K562 (cell line): ENCODE data around the gene SLC12A1. TPM values are rescaled to one million over a fixed set of nuclear protein-coding genes. Genes with fewer than 3 reads are reported as not detected.

ENCODE experiments used
- ATAC-seq: fragments of 200-7000 bp; cut with Tn5 transposase; 3 replicates; pipeline ENCODE4 v1.9.1; 2020; ENCODE audit warnings: moderate library complexity
- BruUV-seq: library from RNA; stranded (reverse); fragments of 400-500 nt; replicated peaks from 2 replicates; lab custom pipeline; 2021; lab: Mats Ljungman, UMichigan
- CTCF ChIA-PET: fragments of 300-600 bp; formaldehyde crosslinking; extraction: SDS; loops from one replicate; lab custom pipeline; 2021; ENCODE audit warnings: low intra/inter-chr PET ratio; lab: Yijun Ruan, JAX
- POLR2A ChIA-PET: fragments of 300-600, 350-650 bp; sonication (Branson Sonifier 250); formaldehyde crosslinking; extraction: SDS; loops from one replicate; lab custom pipeline; 2021; ENCODE audit warnings: antibody characterized with exemption, inconsistent platforms; lab: Yijun Ruan, JAX
- DNase-seq, 4 experiments: peaks; one replicate each; pipeline versions ENCODE4 v3.0.0 to v3.0.0-alpha.2; 2011 to 2018; ENCODE audit warnings: low spot score in 3 of 4, mixed read lengths in 3 of 4; ENCODE audit errors: extremely low read depth in 1 of 4
- FAIRE-seq: peaks from 2 replicates; lab custom pipeline; 2011; peaks lifted over from hg19 to GRCh38; lab: Jason Lieb, UNC
- H2AFZ ChIP-seq: 2 replicates; pipeline ENCODE4 v1.6.0; 2011; ENCODE audit warnings: low read depth, low read length, control low read depth, inconsistent platforms
- H3K27ac ChIP-seq: fragments of 200-600 bp; 3 replicates; pipeline ENCODE4 v1.8.0; 2011; ENCODE audit warnings: low read depth, mild to moderate bottlenecking, control low read depth, inconsistent platforms, low read length, moderate library complexity, mixed read lengths; ENCODE audit errors: extremely low read depth
- H3K27me3 ChIP-seq, 2 experiments: fragments of 300-600 bp in 1 of 2; 2 replicates in 1 of 2; 3 replicates in 1 of 2; pipeline versions ENCODE4 v1.6.0 to v1.8.0; 2011; ENCODE audit warnings: inconsistent platforms in 2 of 2, low read length in 2 of 2, mild to moderate bottlenecking in 1 of 2, mixed read lengths in 1 of 2, moderate library complexity in 1 of 2; ENCODE audit not compliant: control insufficient read depth in 2 of 2, insufficient read depth in 2 of 2
- H3K36me3 ChIP-seq: fragments of 300-600 bp; 3 replicates; pipeline ENCODE4 v1.8.0; 2011; ENCODE audit warnings: mild to moderate bottlenecking, low read length, inconsistent platforms; ENCODE audit not compliant: control insufficient read depth, insufficient read depth
- H3K4me1 ChIP-seq, 2 experiments: fragments of 200-600 bp in 1 of 2; replicated peaks in 1 of 2; 2 replicates in 1 of 2; 3 replicates in 1 of 2; pipeline versions ENCODE4 v1.5.1 to v1.8.0; 2011; ENCODE audit warnings: inconsistent platforms in 2 of 2, low read length in 2 of 2, mild to moderate bottlenecking in 1 of 2, mixed read lengths in 1 of 2, moderate library complexity in 1 of 2; ENCODE audit not compliant: control insufficient read depth in 2 of 2, insufficient read depth in 2 of 2
- H3K4me2 ChIP-seq: 2 replicates; pipeline ENCODE4 v1.6.1; 2011; ENCODE audit warnings: low read length, control low read depth, inconsistent platforms, mixed read lengths; ENCODE audit not compliant: insufficient read depth
- H3K4me3 ChIP-seq: fragments of 200-600 bp; sonication (generic), shearing (Covaris generic); 2 replicates; pipeline ENCODE4 v1.5.1; 2016; ENCODE audit warnings: control low read depth, inconsistent platforms
- H3K79me2 ChIP-seq: fragments of 200-600 bp; 3 replicates; pipeline ENCODE4 v1.8.0; 2011; ENCODE audit warnings: low read length, inconsistent platforms; ENCODE audit not compliant: control insufficient read depth, insufficient read depth
- H3K9ac ChIP-seq, 2 experiments: 2 replicates each; pipeline versions ENCODE4 v1.6.0 to v1.6.1; 2011; ENCODE audit warnings: low read depth in 2 of 2, low read length in 2 of 2, control low read depth in 1 of 2, inconsistent platforms in 1 of 2, mild to moderate bottlenecking in 1 of 2, mixed read lengths in 1 of 2; ENCODE audit not compliant: insufficient read depth in 1 of 2
- H3K9me1 ChIP-seq: one replicate; pipeline ENCODE4 v1.6.0; 2011; ENCODE audit warnings: inconsistent platforms, mild to moderate bottlenecking, low read length, moderate library complexity; ENCODE audit not compliant: control insufficient read depth, insufficient read depth
- H3K9me3 ChIP-seq: replicated peaks from 2 replicates; pipeline ENCODE4 v1.5.1; 2011; ENCODE audit warnings: low read depth, low read length, inconsistent platforms; ENCODE audit not compliant: control insufficient read depth, insufficient read depth
- H4K20me1 ChIP-seq: replicated peaks from 2 replicates; pipeline ENCODE4 v1.6.1; 2011; ENCODE audit warnings: low read length, inconsistent platforms, mixed read lengths; ENCODE audit not compliant: control insufficient read depth, insufficient read depth
- ELK1 ChIP-seq: sonication (generic); formaldehyde crosslinking; IDR thresholded peaks from 2 replicates; pipeline ENCODE4 v1.8.1; 2022; ENCODE audit warnings: missing genetic modification reagents
- ETS1 ChIP-seq: conservative IDR thresholded peaks from 2 replicates; pipeline ENCODE4 v1.6.1; 2011; ENCODE audit warnings: low read depth, mild to moderate bottlenecking, low read length; ENCODE audit not compliant: control insufficient read depth
- FOXJ3 ChIP-seq: sonication (generic); formaldehyde crosslinking; IDR thresholded peaks from 2 replicates; pipeline ENCODE4 v1.4.0; 2020; ENCODE audit warnings: mild to moderate bottlenecking, missing genetic modification reagents
- GATAD2A ChIP-seq: fragments of 450-650 bp; IDR thresholded peaks from 2 replicates; pipeline ENCODE4 v1.6.1; 2017
- HINFP ChIP-seq: fragments of 450-650 bp; conservative IDR thresholded peaks from 2 replicates; pipeline ENCODE4 v1.6.1; 2016; ENCODE audit warnings: missing genetic modification characterization, low read depth, mild to moderate bottlenecking, control low read depth, missing compliant biosample characterization
- NRF1 ChIP-seq, 2 experiments: fragments of 450-650 bp; IDR thresholded peaks in 1 of 2; conservative IDR thresholded peaks in 1 of 2; 2 replicates each; pipeline ENCODE4 v1.6.1; 2014; ENCODE audit warnings: mild to moderate bottlenecking in 2 of 2
- TAF9B ChIP-seq: fragments of 450-650 bp; IDR thresholded peaks from 2 replicates; pipeline ENCODE4 v1.6.1; 2018; ENCODE audit warnings: mild to moderate bottlenecking; ENCODE audit not compliant: partially characterized antibody
- WGBS: fragments of 100-300 bp; shearing (Covaris generic); methylation state at CpG from one replicate; pipeline ENCODE4 v1.1.6; 2016; ENCODE audit warnings: low coverage, mixed read lengths; ENCODE audit not compliant: insufficient coverage; ENCODE audit errors: missing lambda C conversion rate; 5-methylcytosine and 5-hydroxymethylcytosine counted together
- in situ Hi-C: fragments of 300-500 bp; cut with MboI; formaldehyde crosslinking; loops from 4 replicates; pipeline ENCODE4 v1.15.0; 2018; ENCODE audit warnings: inconsistent platforms, mixed read lengths
- intact Hi-C: fragments of 100-400 bp; cut with micrococcal nuclease; formaldehyde crosslinking; loops from 2 replicates; pipeline ENCODE4 v1.14.2; 2022
- polyA plus RNA-seq, 8 experiments: library from polyadenylated mRNA; depleted of rRNA in 4 of 8; stranded (reverse) in 5 of 8; unstranded in 3 of 8; fragments of >200 nt; fragmentation: Nextera tagmentation in 2 of 8; fragmentation: Illumina TruSeq in 1 of 8; extraction: Ambion mirVana in 2 of 8; extraction: Trizol in 1 of 8; gene quantifications; 2 replicates each; pipeline versions ENCODE4 v1.2.1 to v1.2.3, GENCODE V29; 2011 to 2014; ENCODE audit warnings: inconsistent platforms in 1 of 8, missing spikeins in 1 of 8
- total RNA-seq, 7 experiments: library from RNA; depleted of rRNA in 6 of 7; stranded (reverse); fragments of >200 nt in 6 of 7; fragmentation: Illumina TruSeq in 2 of 7; extraction: Trizol in 2 of 7; gene quantifications; 2 replicates each; pipeline versions ENCODE4 v1.2.1 to v1.2.3, GENCODE V29; 2011 to 2021; ENCODE audit warnings: low replicate concordance in 1 of 7
- TF ChIP-seq, protein P1 (sequence below), 2 experiments: fragments of 450-650 bp; IDR thresholded peaks; 2 replicates each; pipeline ENCODE4 v1.6.1; 2016; ENCODE audit warnings: mild to moderate bottlenecking in 2 of 2, borderline replicate concordance in 1 of 2, low read depth in 1 of 2, moderate library complexity in 1 of 2

The SLC12A1 gene
- total and polyA plus RNA-seq, 9 of the 15 experiments (the other 6 are each of a cell fraction or from before 2014, with no cell fraction given) = not detected

DNA sequence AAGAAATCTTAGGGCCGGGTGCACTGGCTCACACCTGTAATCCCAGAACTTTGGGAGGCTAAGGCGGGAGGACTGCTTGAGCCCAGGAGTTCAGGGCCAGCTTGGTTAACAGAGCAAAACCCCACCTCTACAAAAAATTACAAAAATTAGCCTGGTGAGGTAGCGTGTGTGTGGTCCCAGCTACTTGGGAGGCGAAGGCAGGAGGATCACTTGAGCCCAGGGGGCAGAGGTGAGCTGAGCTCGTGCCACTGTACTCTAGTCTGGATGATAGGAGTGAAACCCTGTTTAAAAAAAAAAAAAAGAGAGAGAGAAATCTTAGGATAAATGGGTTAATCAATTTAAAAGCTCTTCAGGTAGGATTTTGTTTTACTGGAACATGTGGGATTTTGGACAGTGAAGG lies 93.9 kb downstream of the SLC12A1 start (continued):
- TF ChIP-seq TAF9B = no peak

DNA sequence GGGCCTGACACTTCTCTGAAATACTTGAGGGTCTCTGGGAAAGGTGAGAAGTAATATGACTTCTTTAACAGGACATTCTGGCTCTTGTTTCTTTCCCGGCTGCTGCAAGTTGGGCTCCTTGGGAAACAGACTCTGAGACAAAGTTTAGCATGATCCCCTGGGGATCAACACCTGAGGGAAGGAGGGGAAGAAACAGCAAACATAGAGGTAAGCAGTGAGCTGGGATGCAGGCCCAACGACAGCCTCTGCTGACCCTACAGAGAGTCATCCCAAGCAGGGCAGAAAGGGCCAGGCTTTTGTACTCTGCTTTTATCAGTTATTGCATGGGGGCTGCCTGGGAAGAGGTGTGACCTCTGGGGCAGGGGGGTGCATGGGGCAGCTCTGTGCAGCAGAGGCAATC lies 98.3 kb downstream of the SLC12A1 start:
- Histone ChIP-seq H3K9me3 (no peaks in the 10 kb centered on the region), H3K4me2 (no peak overlapping the region), H2AFZ (no peak overlapping the region), H3K79me2 (no peaks in the 10 kb centered on the region), H3K9me1 (no peaks in the 10 kb centered on the region), H4K20me1 (no peaks in the 10 kb centered on the region), H3K36me3 (no peaks in the 10 kb centered on the region), H3K27ac (no peak overlapping the region), H3K4me1 (no peaks in the 10 kb centered on the region), H3K4me3 (no peak overlapping the region), H3K9ac (no peak overlapping the region), H3K27me3 (peaks cover 2 to 4% of the 10 kb centered on the region in 2 experiments; a peak in 3 of 5 replicates)
- BruUV-seq = no TSS peak
- ATAC-seq (no peak), DNase-seq (no peak), FAIRE-seq (no peak)
- CTCF ChIA-PET = no interaction called here
- in situ Hi-C loops = no loop called here
- 0% methylated on average over 2 of the region's 2 CpGs for WGBS
- POLR2A ChIA-PET = interaction anchor here (0.6 kb wide), 1 partner anchor 14 kb away, joined by 3 read pairs; no protein-coding TSS in a partner anchor
- intact Hi-C loops = no loop called here
- TF ChIP-seq ETS1 (no peak), ELK1 (CRISPR knock-in tag) (no peak), FOXJ3 (CRISPR knock-in tag) (no peak), NRF1 (conservative IDR thresholded peaks at IDR 0.05 in 1 of 2, IDR thresholded peaks at IDR 0.05 in 1 of 2) (no peak), HINFP (tag) (no peak), GATAD2A (no peak)
- TF ChIP-seq, protein P1, sequence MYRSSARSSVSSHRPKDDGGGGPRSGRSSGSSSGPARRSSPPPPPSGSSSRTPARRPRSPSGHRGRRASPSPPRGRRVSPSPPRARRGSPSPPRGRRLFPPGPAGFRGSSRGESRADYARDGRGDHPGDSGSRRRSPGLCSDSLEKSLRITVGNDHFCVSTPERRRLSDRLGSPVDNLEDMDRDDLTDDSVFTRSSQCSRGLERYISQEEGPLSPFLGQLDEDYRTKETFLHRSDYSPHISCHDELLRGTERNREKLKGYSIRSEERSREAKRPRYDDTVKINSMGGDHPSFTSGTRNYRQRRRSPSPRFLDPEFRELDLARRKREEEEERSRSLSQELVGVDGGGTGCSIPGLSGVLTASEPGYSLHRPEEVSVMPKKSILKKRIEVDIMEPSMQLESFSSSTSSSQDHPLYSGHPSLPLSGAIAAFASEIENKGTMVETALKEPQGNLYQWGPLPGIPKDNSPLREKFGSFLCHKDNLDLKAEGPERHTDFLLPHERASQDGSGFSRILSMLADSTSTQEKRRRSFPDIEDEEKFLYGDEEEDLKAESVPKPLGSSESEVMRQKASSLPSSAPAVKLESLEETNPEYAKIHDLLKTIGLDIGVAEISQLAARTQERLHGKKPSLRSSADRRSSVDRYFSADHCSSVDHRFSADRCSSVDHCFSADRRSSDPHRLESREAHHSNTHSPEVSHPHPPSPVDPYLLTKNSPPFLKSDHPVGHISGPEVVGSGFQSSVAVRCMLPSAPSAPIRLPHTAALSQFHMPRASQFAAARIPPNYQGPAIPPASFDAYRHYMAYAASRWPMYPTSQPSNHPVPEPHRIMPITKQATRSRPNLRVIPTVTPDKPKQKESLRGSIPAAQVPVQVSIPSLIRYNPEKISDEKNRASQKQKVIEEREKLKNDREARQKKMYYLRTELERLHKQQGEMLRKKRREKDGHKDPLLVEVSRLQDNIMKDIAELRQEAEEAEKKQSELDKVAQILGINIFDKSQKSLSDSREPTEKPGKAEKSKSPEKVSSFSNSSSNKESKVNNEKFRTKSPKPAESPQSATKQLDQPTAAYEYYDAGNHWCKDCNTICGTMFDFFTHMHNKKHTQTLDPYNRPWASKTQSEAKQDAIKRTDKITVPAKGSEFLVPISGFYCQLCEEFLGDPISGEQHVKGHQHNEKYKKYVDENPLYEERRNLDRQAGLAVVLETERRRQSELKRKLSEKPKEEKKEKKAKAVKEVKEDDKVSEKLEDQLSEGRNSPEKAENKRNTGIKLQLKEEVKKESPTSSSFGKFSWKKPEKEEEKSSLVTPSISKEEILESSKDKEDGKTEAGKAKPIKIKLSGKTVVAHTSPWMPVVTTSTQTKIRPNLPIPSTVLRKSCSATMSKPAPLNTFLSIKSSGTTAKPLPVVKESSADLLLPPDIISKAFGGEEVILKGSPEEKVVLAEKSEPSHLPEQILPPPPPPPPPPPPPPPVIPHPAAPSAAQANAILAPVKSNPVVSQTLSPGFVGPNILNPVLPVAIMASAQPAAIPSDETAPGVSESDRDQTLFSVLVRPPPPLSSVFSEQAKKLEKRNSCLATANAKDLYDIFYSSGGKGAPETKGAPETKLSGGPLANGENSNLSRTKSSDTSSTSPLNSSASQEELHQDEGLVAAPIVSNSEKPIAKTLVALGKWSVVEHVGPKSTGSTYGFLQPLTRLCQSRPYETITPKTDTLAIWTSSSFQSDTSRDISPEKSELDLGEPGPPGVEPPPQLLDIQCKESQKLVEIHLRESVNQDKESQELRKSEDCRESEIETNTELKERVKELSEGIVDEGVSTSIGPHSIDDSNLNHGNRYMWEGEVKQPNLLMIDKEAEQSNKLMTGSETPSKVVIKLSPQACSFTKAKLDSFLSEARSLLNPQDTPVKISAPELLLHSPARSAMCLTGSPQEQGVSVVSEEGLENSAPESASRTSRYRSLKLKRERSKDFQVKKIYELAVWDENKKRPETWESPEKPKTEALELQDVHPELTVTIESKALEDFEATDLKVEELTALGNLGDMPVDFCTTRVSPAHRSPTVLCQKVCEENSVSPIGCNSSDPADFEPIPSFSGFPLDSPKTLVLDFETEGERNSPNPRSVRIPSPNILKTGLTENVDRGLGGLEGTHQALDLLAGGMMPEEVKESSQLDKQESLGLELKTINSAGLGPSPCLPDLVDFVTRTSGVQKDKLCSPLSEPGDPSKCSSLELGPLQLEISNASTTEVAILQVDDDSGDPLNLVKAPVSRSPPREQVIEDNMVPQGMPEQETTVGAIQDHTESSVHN (IDR thresholded peaks at IDR 0.05; ENCODE audit: borderline replicate concordance in 1 of 2, low read depth in 1 of 2) = no peak
